Adrenal gland (tissue), 5 donors: Measurements from ENCODE around the gene SMIM23.

Experiments
- POLR2A ChIP-seq, 2 donors: fragments of 450-650 bp; IDR thresholded peaks; one replicate each; pipeline ENCODE4 v1.6.1; 2017; ENCODE audit warnings: antibody characterized with exemption in 2 of 2, mild to moderate bottlenecking in 2 of 2, moderate library complexity in 1 of 2
- TF ChIP-seq, protein P1 (sequence below), 6 experiments: fragments of 450-650 bp in 4 of 6; fragments of 200-600 bp in 2 of 6; sonication (generic) in 1 of 6; IDR thresholded peaks; 1 replicate in 5 of 6; 2 replicates in 1 of 6; pipeline versions ENCODE4 v1.5.1 to v1.8.0; 2016 to 2021; ENCODE audit warnings: antibody characterized with exemption in 6 of 6, mild to moderate bottlenecking in 2 of 6, moderate library complexity in 1 of 6
- donor health status: DM: no; HTN: no; CAD: no.

- no peak for TF ChIP-seq POLR2A (IDR thresholded peaks at IDR 0.05)
- TF ChIP-seq, protein P1, sequence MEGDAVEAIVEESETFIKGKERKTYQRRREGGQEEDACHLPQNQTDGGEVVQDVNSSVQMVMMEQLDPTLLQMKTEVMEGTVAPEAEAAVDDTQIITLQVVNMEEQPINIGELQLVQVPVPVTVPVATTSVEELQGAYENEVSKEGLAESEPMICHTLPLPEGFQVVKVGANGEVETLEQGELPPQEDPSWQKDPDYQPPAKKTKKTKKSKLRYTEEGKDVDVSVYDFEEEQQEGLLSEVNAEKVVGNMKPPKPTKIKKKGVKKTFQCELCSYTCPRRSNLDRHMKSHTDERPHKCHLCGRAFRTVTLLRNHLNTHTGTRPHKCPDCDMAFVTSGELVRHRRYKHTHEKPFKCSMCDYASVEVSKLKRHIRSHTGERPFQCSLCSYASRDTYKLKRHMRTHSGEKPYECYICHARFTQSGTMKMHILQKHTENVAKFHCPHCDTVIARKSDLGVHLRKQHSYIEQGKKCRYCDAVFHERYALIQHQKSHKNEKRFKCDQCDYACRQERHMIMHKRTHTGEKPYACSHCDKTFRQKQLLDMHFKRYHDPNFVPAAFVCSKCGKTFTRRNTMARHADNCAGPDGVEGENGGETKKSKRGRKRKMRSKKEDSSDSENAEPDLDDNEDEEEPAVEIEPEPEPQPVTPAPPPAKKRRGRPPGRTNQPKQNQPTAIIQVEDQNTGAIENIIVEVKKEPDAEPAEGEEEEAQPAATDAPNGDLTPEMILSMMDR (IDR thresholded peaks at IDR 0.05): no peak
These were observed 12.5 kb upstream of the SMIM23 start for GRCh38 chr5:171773106-171773505.
